ENCODE results near the gene SELENOT.

- TF ChIP-seq, protein P1, sequence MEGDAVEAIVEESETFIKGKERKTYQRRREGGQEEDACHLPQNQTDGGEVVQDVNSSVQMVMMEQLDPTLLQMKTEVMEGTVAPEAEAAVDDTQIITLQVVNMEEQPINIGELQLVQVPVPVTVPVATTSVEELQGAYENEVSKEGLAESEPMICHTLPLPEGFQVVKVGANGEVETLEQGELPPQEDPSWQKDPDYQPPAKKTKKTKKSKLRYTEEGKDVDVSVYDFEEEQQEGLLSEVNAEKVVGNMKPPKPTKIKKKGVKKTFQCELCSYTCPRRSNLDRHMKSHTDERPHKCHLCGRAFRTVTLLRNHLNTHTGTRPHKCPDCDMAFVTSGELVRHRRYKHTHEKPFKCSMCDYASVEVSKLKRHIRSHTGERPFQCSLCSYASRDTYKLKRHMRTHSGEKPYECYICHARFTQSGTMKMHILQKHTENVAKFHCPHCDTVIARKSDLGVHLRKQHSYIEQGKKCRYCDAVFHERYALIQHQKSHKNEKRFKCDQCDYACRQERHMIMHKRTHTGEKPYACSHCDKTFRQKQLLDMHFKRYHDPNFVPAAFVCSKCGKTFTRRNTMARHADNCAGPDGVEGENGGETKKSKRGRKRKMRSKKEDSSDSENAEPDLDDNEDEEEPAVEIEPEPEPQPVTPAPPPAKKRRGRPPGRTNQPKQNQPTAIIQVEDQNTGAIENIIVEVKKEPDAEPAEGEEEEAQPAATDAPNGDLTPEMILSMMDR (IDR thresholded peaks at IDR 0.05; ENCODE audit: low read length): no peak
- no peak for TF ChIP-seq EZH2phosphoT487 (IDR thresholded peaks at IDR 0.05; ENCODE audit: low read length)
- no peak for TF ChIP-seq EZH2 (optimal IDR thresholded peaks at IDR 0.05; ENCODE audit: low read depth, low read length)
Measured at GRCh38 chr3:150623945-150624344, 20.8 kb downstream of the SELENOT start.
